HG02943 (cell line): ENCODE results near the gene CFAP251.
A peak's percentile ranks its signal among the peaks of the same experiment; 100 is the strongest.
"Not testable (repeated sequence)": the region's sequence is repeated elsewhere in the genome, so short reads cannot be mapped to it uniquely, and the experiment has no call there.

Experiments
- ATAC-seq: cut with Tn5 transposase; IDR thresholded peaks from one replicate; pipeline ENCODE4 v1.9.1; 2021; ENCODE audit warnings: mild to moderate bottlenecking, low read depth, moderate library complexity; ENCODE audit not compliant: unreplicated experiment

CFAP251 gene

DNA sequence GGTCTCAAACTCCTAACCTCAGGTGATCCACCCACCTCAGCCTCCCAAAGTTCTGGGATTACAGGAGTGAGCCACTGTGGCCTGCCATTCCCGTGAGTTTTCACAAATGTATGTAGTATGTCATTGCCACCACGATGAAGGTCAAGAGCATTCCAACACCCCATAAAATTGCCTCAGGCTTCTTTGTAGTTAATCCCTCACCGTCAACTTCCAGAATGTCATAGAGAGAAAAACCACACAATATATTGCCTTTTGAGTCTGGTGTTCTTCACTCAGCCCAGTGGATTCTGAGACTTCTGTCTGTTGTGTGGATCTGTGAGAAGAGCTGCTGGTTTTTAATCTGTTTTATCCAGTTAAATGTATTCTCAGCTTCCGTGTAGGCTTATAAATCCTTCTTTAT is 12.6 kb upstream of the CFAP251 start:
- no peak for ATAC-seq

DNA sequence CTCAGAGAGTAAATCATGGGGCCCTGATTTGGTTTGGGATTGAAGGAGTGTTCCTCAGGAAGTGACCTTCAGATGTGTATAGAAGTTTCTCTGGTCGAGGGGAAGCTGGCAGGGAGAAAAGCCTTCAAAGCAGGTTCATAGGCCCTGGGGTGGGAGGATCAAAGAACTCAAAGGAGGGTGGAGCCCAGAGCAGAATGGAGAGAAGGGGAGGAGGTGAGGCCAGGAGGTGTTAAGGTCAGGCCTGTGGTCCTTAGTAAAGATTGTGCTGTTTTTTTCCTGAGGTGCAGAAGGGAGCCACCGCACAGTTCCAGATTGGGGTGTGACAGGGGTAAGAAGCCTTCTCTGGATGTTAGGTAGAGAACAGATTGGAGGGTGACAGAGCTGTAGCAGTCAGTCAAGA is 9.7 kb upstream of the CFAP251 start:
- ATAC-seq = no peak

DNA sequence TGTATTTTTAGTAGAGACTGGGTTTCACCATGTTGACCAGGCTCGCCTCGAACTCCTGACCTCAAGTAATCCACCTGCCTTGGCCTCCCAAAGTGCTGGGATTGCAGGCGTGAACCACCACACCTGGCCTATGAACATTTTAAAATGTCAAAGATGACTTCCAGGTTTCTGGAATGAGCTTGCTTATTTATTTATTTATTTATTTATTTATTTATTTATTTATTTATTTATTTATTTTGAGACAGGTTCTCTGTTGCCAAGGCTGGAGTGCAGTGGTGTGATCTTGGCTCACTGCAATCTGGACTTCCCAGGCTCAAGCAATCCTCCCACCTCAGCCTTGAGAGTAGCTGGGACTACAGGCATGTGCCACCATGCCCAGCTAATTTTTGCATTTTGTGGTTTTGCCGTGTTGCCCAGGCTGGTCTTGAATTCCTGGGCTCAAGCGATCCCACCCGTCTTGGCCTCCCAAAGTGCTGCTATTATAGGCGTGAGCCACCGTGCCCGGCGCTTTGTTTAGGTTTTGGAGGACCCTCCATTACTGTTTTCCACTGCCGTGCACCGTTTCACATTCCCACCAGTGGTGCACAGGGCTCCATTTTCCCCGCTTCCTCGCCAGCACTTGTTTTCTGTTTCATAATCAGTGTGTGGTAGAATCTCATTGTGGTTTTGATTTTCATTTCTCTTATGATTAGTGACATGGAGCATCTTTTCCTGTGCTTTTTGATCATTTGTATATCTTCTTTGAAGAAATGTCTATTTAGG is 6.4 kb upstream of the CFAP251 start:
- ATAC-seq = no peak

DNA sequence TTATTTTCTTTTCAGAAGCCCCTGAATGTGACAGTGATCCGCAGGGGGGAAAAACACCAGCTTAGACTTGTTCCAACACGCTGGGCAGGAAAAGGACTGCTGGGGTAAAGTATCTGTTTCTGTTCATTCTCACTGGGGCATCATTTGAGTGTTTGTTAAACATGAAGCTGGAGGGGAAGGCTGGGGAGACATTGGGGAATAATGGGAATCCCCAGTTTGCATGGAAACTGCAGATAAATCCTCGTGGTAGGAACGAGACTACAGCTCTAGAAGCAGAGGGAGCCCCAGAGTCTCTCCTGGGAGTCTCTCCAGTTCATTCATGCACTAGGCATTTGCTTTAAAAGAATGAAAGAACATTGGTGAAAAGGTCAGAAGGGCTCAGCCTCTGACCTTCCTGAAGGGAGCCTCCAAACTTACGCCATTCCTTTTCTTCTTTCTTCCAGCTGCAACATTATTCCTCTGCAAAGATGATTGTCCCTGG is 2.5 kb upstream of the CFAP251 start:
- no peak for ATAC-seq

DNA sequence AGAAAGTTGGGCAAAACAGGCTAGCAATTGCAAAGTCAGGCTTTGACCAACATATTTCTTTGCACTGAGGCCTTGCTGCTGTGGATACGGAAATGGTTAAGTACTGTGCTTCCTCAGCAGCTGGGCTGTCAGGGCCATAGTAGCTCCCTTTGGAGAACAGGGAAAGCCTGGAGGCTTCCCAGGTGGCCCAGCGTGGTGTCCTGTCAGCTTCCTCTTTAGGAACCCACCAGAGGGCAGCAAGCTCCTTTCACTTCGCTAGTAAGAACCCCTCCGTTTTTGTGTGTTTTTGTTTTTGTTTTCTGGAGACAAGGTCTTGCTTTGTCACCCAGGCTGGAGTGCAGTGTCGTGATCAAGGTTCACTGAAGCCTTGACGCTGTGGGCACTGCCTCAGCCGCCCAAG is 1.7 kb upstream of the CFAP251 start:
- ATAC-seq = no peak

DNA sequence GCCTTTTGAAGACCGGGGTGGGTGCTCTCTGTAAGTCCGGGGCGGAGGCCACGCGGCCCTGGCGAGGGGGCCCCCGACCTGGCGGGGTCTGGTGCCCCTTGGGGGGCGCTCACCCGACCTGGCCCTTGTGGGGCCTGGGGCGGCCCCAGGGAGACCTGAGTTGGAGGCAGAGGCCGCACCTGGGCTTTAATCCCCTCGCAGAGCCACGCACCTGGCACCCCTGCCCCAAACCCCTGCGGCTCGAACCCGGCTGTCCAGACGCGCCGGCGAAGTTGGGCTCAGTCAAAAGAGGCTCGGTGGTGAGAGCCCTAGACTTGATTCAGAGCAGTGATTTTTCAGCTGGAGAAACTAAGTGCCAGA is 267 bp downstream of the CFAP251 start:
- peak; percentile 26 for ATAC-seq

DNA sequence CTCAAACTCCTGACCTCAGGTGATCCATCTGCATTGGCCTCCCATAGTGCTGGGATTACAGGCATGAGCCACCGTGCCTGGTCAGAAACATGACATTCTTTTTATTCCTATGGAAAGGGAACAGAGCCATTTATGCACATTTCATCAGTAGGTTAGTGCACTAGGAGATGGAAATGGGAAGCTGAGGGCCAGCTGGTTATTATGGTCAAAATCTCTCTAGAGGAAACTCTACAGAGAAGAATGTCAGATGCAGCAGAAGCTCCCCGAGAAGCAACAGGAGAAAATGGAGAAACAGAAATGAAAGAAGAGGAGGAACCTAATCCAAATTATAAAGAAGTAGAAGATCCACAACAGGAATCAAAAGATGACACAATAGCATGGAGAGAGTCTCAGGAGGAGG is 2.7 kb downstream of the CFAP251 start:
- ATAC-seq = no peak

DNA sequence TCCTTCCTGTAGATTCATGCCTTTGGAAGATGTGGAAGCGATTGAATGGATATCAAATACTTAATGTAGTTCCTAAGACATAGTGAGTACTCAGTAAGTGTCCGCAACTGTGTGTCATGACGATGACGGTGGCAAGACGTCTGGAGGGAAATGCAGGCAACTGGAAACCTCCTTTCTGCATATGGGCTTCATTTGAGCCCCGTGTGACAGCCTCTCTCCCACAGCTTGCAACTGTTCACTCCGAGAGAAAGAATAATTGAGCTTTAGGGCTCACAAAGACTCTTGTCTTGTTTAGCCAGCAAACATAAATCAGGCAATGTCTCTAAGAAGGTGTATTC is 6.9 kb downstream of the CFAP251 start:
- ATAC-seq = no peak

DNA sequence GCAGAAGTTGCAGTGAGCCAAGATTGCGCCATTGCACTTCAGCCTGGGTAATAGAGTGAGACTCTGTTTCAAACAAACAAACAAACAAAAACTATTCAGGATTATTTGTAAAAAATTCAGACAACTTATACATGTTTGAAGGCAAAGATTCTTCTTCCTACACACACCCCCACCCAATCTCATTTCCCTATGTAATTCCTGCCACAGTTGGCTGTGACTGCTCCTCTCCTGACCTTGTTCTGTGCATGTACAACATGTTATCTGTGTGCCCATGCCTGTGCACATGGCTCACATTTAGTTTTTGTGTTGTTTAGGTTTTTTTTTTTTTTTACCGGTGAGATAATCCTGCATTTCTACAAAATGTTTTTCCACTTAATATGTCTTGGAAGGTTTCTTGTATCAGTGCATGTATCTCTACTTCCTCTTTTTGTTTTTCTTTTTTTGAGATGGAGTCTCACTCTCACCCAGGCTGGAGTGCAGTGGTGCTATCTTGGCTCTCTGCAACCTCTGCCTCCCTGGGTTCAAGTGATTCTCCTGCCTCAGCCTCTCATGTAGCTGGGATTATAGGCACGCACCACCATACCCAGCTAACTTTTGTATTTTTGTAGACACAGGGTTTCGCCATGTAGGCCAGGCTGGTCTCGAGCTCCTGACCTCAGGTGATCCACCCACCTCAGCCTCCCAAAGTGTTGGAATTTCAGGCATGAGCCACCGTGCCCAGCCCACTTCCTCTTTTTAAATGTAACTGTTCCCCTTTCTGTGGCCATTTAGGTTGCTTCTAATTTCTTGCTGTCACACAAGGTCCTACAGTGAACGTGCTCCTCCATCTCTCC is 8.7 kb downstream of the CFAP251 start:
- ATAC-seq = no peak

DNA sequence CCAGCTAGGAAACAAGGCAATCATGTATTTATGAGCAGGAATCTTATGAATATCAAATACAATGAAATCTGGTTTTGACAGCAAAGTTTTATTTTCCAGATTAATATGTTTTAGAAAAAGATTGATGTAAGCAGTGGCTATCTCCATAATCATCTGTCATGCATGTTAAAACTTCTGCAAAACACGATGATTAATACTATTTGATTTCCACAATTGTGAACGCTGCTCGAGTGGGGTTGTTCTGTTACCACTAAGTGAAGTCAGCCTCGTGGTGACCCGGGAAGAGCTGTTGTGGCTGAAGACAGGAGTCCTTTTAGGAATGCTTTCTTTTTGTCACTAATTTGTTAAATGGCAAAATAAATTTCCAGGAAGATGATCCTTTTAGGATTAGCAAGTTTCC is 9.4 kb downstream of the CFAP251 start:
- ATAC-seq = no peak

DNA sequence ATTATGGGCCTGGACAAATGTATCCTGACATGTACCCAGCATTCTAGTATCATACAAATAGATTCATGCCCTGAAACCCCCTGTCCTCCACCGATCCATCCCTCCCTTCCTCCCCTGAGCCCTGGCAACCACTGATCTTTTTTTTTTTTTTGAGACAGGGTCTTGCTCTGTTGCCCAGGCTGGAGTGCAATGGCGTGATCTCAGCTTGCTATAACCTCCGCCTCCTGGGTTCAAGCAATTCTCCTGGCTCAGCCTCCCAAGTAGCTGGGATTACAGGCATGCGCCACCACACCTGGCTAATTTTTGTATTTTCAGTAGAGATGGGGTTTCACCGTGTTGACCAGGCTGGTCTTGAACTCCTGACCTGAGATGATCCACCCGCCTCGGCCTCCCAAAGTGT is 11.2 kb downstream of the CFAP251 start:
- not testable (repeated sequence) for ATAC-seq

DNA sequence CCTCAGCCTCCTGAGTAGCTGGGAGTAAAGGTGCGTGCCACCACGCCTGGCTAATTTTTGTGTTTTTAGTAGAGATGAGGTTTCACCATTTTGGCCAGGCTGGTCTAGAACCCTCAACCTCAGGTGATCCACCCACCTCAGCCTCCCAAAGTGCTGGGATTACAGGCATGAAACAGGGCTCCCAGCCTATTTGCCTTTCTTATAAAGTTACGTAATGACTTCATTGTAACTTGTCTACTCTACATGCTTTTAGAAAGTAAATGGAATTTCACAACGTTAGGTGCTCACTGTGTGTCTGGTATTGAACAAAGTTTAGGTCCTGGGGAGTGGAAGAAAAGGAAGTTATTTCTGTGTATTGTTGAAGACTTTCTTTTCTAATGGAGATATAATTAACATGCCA is 12.5 kb downstream of the CFAP251 start:
- ATAC-seq = no peak

DNA sequence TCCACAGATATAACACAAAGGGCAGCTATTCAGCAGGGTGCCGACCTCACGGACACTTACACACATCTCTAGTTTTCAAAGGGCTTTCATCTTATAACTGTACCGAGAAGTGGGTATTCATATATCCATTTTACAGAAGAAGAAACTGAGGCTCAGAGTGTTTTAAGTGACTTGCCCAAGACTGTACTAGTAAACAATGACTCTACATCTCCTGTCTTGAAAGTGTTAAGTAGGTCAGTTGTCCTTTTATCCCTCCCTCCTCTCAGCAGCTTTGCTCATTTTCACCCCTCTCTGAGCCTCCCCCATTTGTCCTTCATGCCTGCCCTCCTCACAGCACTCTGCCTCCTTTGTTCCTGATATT is 13.8 kb downstream of the CFAP251 start:
- ATAC-seq = no peak

DNA sequence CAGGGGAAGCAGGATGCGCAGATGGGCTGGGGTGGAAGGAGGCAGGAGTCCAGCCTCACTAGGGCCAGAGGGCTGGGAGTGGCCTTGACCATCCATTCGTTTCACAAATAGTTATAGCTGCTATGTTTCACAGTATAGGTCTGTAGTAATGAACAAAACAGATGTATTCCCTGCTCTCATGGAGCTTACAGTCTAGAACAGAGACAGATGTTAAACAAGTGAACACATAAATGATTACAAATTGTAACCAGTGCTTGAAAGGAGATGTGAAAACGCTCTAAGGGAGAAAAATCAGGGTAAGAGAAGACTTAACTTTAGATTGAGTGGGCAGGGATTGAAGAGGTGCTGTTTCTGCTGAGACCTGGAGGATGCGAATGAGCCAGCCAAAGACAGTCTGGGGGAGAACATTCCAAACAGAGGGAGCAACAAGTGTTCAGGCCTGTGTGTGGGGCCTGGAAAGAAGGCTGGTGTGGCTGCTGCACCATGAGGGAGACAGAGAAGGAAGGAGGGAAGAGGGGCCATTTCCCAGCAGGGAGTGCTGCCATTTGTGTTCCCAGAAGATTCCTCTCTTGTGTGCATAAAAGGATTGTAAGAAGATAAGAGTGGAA is 14.6 kb downstream of the CFAP251 start:
- ATAC-seq = no peak

DNA sequence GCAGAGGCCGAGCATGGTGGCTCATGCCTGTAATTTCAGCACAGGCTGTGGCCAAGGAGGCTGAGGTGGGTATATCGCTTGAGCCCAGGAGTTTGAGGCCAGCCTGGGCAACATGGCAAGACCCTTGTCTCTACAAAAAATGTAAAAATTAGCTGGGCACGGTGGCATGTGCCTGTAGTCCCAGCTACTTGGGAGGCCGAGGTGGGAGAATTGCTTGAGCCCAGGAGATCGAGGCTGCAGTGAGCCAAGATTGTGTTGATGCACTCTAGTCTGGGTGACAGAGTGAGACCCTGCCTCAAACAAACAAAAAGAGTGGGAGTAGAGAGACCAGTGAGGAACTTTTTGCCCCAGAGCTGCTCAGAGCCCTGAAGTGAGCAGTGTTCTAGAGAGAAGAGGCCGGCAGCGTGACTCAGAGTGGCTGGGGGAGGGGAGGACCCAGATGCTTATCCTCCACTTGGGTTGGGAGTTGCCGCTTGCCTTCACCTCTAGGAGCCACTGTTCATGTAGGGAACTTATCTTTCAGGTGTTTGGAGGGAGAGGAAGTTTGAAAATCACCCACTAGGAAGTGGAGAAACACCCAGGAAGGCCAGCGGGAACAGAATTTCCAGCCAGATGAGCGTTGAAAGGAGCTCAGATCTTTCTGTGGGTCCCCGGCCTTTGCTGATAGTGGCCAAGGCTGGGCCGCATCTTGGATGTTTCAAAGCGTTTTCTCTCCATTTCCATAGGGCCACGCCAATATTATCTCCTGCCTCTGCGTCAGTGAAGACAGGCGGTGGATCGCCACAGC is 15.3 kb downstream of the CFAP251 start:
- no peak for ATAC-seq

DNA sequence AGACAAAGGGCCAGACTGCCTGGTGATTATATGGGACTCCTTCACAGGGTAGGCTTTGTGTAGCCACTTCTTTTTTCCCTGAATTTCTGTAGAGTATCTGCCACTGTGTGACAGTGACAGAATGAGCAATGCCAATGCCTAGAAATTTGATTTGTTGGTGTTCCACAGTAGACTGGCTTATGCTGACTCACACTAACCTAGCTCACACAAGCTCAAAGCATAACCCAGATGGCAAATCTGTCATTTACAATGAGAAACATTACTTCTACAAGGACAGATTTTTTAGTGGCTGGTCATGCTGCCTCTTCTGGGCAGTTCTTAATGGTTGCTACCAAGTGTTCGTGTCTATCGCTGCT is 15.9 kb downstream of the CFAP251 start:
- no peak for ATAC-seq

DNA sequence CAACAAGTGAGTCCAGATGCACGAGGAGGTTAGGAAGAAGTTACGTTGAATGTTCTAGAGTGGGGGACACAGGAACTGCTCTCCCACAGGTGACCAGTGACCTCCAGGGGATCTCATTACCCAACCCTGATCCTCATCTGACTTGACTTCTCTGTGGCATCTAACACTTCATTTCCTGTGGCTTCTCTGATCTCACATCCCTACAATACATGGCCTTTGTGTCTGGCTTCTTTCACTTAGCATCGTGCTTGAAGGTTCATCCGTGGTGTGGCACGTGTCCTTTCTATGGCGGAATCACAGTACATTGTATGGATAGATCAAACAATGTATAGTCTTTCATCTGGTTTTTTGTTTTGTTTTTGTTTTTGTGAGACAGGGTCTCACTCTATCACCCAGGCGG is 19.3 kb downstream of the CFAP251 start:
- ATAC-seq = no peak

DNA sequence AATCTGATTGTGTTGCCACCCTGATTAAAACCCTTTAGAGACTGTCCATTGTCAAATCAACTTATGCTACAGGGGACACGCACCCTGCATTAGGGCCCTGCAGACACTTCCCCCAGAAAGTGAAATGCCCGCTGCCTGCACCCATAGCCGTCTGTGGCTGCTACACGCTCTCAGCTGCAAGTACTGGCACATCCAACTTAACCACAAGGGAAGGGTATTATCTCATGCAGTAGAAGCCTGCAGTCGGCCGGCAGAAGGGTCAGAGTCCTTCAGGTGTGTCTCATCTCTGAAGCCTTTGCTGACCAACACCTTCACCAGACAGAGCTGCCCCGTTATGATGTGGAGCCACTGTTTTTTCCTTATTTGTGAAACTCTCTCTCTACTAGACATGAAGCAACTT is 20.8 kb downstream of the CFAP251 start:
- ATAC-seq = no peak

DNA sequence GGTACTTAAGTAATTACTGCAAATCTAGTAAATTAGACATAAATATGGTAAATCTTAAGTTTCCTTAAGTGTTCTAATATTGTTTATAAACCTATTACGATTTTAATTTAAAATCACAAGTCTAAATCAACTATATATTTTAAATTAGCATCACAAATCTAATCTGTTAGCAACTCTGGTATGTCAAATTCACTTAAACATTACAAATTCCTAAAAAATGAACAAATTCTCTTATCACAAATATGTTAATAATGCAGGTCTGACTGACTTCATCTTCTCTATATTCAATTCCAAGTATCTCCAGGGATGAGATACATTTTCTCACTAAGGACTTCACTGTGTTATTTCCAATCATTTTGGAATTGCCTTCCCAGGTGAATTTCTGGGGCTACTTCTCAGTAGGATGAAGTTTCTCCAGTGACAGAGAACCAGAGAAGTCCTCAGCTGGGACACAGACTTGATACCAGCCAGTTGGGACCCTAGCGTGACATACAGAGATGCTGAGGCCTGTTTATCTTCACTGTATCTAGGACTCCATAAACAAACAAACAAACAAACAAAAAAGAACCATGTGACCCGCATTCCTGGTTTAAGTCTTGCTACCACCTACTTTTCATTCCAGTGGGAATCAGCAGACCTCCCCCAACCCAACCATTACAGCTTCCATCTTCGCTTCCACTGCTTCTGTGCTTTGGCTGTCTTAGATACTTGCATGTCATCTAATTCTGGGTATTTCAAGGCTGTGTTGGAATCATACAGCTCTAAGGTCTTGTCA is 21.8 kb downstream of the CFAP251 start:
- no peak for ATAC-seq

DNA sequence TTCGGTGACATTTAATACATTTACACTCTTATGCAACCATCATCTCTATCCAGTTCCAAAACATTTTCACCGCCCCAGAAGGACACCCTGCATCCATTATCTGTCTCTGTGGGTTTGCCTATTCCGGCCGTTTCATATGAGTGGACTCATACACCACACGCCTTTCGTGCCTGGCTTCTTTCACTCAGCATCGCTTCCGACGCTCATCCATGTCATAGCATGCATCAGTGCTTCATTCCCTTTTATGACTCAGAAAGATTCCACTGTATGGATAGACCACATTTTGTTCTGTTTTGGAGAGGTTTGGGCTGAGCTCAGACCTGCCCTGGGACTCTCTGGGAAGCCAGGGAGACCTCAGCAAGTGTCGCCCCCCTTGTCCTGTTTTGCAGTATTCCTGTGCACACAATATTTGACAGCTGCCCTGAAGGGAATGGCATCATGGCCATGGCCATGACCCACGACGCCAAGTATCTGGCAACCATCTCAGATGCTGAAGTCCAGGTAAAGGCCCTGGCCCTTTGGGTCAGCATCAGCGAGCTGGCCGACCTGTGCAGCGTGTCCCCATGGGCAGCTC is 23.8 kb downstream of the CFAP251 start:
- ATAC-seq = no peak
